HG03280 (cell line): Measurements from ENCODE around the gene ALDH1B1.

Experiments used
- ATAC-seq: cut with Tn5 transposase; IDR thresholded peaks from one replicate; pipeline ENCODE4 v1.9.1; 2021; ENCODE audit warnings: mild to moderate bottlenecking, moderate library complexity; ENCODE audit not compliant: unreplicated experiment

Gene ALDH1B1

GRCh38 chr9:38392235-38393127 lies at the start of gene ALDH1B1:
TSS of gene ALDH1B1 (plus strand) at chr9:38392702. CDS start at chr9:38395749, 3,047 bp downstream.
- ATAC-seq, result peak; percentile 99

GRCh38 chr9:38343037-38343436 lies 49.5 kb upstream of the ALDH1B1 start:
- no peak for ATAC-seq

GRCh38 chr9:38343552-38343951 lies 49.0 kb upstream of the ALDH1B1 start:
- no peak for ATAC-seq

GRCh38 chr9:38344566-38345324 lies 47.8 kb upstream of the ALDH1B1 start:
- ATAC-seq, result no peak

- ATAC-seq, result no peak
These were observed 46.4 kb upstream of the ALDH1B1 start for GRCh38 chr9:38345851-38346755.

GRCh38 chr9:38346811-38347210 lies 45.7 kb upstream of the ALDH1B1 start:
- ATAC-seq, result no peak

GRCh38 chr9:38347271-38347671 lies 45.2 kb upstream of the ALDH1B1 start:
- ATAC-seq, result no peak

- ATAC-seq, result no peak
These were observed 44.6 kb upstream of the ALDH1B1 start for GRCh38 chr9:38347946-38348345.

GRCh38 chr9:38350529-38350928 lies 42.0 kb upstream of the ALDH1B1 start:
- no peak for ATAC-seq

- ATAC-seq, result no peak
These were observed 39.8 kb upstream of the ALDH1B1 start for GRCh38 chr9:38352530-38353328.

GRCh38 chr9:38355115-38355514 lies 37.4 kb upstream of the ALDH1B1 start:
- ATAC-seq, result no peak

GRCh38 chr9:38355517-38356120 lies 36.9 kb upstream of the ALDH1B1 start:
- no peak for ATAC-seq

- no peak for ATAC-seq
These were observed 35.7 kb upstream of the ALDH1B1 start for GRCh38 chr9:38356851-38357250.

GRCh38 chr9:38357350-38358114 lies 35.0 kb upstream of the ALDH1B1 start:
- ATAC-seq, result no peak

GRCh38 chr9:38358390-38359296 lies 33.9 kb upstream of the ALDH1B1 start:
- no peak for ATAC-seq

- no peak for ATAC-seq
These were observed 33.2 kb upstream of the ALDH1B1 start for GRCh38 chr9:38359297-38359653.

- no peak for ATAC-seq
These were observed 32.7 kb upstream of the ALDH1B1 start for GRCh38 chr9:38359689-38360385.
